Thoracic aorta (tissue), 2 donors: Measurements from ENCODE around the gene ANKFY1. TPM values are rescaled to one million over a fixed set of nuclear protein-coding genes. Genes with fewer than 3 reads are reported as not detected.

Experiments used
- ATAC-seq: fragments of 150-250 bp; one replicate; pipeline ENCODE4 v1.8.0; 2017; ENCODE audit warnings: low read depth; ENCODE audit not compliant: insufficient number of reproducible peaks, low FRiP score
- DNase-seq: peaks from one replicate; pipeline ENCODE4 v3.0.0-alpha.2; 2020; ENCODE audit warnings: low spot score
- H3K27ac ChIP-seq, 2 donors: fragments of 200-600 bp; sonication (generic); 1 replicate in 1 of 2; 2 replicates in 1 of 2; pipeline ENCODE4 v1.5.1; 2016; ENCODE audit warnings: mild to moderate bottlenecking in 2 of 2, moderate library complexity in 2 of 2
- H3K27me3 ChIP-seq: fragments of 200-600 bp; sonication (generic); replicated peaks from 2 replicates; pipeline ENCODE4 v1.6.0; 2016; ENCODE audit warnings: mild to moderate bottlenecking; ENCODE audit not compliant: insufficient read depth
- H3K36me3 ChIP-seq: fragments of 200-600 bp; sonication (generic); one replicate; pipeline ENCODE4 v1.5.1; 2016
- H3K4me1 ChIP-seq, 2 donors: fragments of 200-600 bp; sonication (generic); 1 replicate in 1 of 2; 2 replicates in 1 of 2; pipeline versions ENCODE4 v1.5.1 to v1.6.0; 2016; ENCODE audit warnings: low read depth in 2 of 2, mild to moderate bottlenecking in 1 of 2; ENCODE audit not compliant: control insufficient read depth in 1 of 2
- H3K4me3 ChIP-seq: fragments of 200-600 bp; sonication (generic); 2 replicates; pipeline ENCODE4 v1.5.1; 2016; ENCODE audit warnings: mild to moderate bottlenecking
- H3K9me3 ChIP-seq: fragments of 200-600 bp; sonication (generic); 2 replicates; pipeline ENCODE4 v1.5.1; 2016
- total RNA-seq, 2 donors: library from RNA; depleted of rRNA; stranded (reverse); fragments of >200 nt; gene quantifications; one replicate each; pipeline versions ENCODE4 v1.1.0 to v1.2.3, GENCODE V29; 2016
- TF ChIP-seq, protein P1 (sequence below): fragments of 200-600 bp; sonication (generic); IDR thresholded peaks from one replicate; pipeline ENCODE4 v1.5.1; 2019; ENCODE audit warnings: antibody characterized with exemption

The ANKFY1 gene
- total RNA-seq, 2 donors from 2014 or later: 36.8 to 40.4 TPM

DNA sequence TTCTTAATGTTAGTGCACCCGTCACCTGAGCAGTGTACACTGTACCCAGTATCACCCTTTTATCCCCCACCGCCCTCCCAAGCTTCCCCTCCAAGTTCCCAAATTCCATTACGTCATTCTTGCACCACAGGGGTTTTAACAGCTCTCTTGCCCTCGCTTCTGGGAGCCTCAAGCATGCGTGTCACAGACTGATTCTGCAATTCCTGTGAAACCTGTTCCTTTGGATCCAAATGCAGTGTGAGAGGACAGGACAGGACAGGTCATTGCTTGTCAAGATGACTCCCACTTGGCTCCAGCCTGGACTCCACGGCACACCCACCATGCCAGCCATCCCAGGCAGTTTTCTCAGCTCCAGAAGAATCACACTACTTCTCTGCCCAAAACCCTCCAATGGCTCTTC lies 76.7 kb downstream of the ANKFY1 start:
- TF ChIP-seq, protein P1, sequence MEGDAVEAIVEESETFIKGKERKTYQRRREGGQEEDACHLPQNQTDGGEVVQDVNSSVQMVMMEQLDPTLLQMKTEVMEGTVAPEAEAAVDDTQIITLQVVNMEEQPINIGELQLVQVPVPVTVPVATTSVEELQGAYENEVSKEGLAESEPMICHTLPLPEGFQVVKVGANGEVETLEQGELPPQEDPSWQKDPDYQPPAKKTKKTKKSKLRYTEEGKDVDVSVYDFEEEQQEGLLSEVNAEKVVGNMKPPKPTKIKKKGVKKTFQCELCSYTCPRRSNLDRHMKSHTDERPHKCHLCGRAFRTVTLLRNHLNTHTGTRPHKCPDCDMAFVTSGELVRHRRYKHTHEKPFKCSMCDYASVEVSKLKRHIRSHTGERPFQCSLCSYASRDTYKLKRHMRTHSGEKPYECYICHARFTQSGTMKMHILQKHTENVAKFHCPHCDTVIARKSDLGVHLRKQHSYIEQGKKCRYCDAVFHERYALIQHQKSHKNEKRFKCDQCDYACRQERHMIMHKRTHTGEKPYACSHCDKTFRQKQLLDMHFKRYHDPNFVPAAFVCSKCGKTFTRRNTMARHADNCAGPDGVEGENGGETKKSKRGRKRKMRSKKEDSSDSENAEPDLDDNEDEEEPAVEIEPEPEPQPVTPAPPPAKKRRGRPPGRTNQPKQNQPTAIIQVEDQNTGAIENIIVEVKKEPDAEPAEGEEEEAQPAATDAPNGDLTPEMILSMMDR: no peak
- no peak overlapping the region for H3K27ac ChIP-seq
- H3K4me1 ChIP-seq: peaks cover 4 to 12% of the 10 kb centered on the region in 2 donors
- DNase-seq (no peak), ATAC-seq (no peak)
- H3K9me3 ChIP-seq: no peaks in the 10 kb centered on the region
- peaks cover 22% of the 10 kb centered on the region for H3K36me3 ChIP-seq
- H3K4me3 ChIP-seq: no peak overlapping the region
- H3K27me3 ChIP-seq: no peaks in the 10 kb centered on the region

DNA sequence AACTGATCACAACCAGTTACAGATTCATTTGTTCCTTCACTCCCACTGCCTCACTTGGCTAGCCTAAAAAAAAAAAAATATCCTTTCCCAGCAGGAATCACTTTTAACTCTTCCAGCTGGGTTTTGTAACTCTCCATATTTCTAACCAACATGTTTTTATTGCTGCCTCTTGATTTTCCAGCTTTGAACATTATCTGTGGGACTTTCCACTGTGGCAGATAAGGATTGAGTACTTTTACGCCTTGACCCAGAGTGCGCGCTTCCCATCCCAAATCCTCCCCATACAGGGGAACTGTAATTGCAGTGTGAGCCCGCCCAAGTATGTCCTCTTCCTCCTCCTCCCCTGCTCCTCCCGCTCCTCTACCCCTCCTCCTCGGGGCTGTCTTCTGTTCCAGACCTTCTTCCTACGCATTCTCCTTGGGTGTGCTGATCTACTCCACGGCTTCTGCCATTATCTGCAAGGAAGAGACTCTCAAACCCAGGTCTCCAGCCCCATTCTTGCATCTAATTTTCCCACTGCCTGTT lies 77.4 kb downstream of the ANKFY1 start:
- no peaks in the 10 kb centered on the region for H3K27me3 ChIP-seq
- H3K4me1 ChIP-seq: peaks cover 4 to 12% of the 10 kb centered on the region in 2 donors
- DNase-seq (no peak), ATAC-seq (no peak)
- H3K27ac ChIP-seq: no peak overlapping the region
- peaks cover 28% of the 10 kb centered on the region for H3K36me3 ChIP-seq
- H3K4me3 ChIP-seq: no peak overlapping the region
- TF ChIP-seq, protein P1: no peak
- no peaks in the 10 kb centered on the region for H3K9me3 ChIP-seq

DNA sequence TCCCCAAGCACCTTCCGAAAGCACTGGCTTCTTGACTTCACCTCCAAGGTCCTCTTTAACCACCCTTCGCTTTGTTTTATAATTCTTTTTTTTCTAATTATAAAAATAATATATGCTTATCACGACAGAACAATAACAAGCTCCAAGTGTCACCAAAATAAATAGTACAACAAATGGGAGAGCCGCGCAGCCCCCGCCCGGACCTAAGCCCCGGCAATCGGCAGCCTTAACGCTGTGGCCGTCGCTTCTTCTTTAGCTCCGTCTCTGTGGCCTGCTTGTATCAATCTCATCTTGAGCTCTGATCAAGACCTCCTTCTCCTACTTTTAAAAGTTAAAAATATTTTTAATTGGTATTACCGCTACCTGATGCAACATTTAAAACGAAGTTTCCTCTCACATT lies 78.1 kb downstream of the ANKFY1 start:
- Histone ChIP-seq H3K4me3 (no peak overlapping the region), H3K9me3 (no peaks in the 10 kb centered on the region), H3K27me3 (no peaks in the 10 kb centered on the region), H3K36me3 (peaks cover 36% of the 10 kb centered on the region), H3K27ac (no peak overlapping the region), H3K4me1 (peaks cover 4 to 6% of the 10 kb centered on the region in 2 donors)
- ATAC-seq (no peak), DNase-seq (no peak)
- TF ChIP-seq, protein P1: no peak

DNA sequence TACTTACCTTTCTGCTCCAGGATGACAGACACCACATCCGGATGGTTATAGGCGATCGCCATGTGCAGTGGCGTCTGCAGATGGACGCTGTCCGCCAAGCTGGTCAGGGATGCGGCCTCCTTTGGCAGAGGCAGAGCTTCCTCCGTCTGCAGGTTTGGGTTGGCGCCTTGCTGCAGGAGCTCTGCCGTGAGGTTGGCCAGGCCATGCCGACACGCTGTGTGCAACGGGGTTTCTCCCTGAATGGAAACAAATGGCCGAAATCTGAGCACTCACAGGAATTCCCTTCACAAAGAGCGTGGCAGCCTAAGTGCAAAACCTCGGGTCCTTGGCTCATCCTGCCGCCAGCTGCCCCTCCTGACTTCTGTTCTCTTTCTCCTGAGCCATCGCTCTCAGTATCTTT lies 79.0 kb downstream of the ANKFY1 start:
- no peak for DNase-seq
- Histone ChIP-seq H3K4me3 (no peak overlapping the region), H3K27me3 (no peaks in the 10 kb centered on the region), H3K9me3 (no peaks in the 10 kb centered on the region), H3K4me1 (peaks cover under 1% of the 10 kb centered on the region in 2 donors), H3K36me3 (peaks cover 40% of the 10 kb centered on the region), H3K27ac (no peak overlapping the region)
- ATAC-seq: no peak
- TF ChIP-seq, protein P1: no peak

DNA sequence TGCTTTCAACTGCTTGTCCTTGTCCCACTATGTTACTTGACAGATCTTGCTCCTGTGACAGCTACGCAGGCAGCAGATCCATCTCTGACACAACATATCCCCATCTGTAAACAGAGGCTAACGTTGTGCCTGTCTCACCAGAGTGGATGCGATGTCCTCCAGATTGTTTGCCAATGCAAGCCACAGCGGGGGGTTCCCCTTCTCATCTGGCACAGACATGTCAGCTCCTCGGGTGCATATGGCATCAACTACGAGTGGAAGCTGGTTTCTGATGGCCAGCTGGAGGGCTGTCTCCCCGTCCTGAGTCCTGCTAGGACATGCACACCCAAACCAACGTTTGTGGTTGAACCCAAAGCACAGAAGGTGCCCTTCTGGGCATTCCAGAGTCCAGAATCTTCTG lies 81.7 kb downstream of the ANKFY1 start:
- H3K27me3 ChIP-seq: no peaks in the 10 kb centered on the region
- ATAC-seq (no peak), DNase-seq (no peak)
- H3K4me3 ChIP-seq: no peak overlapping the region
- H3K4me1 ChIP-seq: no peaks in the 10 kb centered on the region
- peaks cover 63% of the 10 kb centered on the region for H3K36me3 ChIP-seq
- H3K9me3 ChIP-seq: no peaks in the 10 kb centered on the region
- TF ChIP-seq, protein P1: no peak
- no peak overlapping the region for H3K27ac ChIP-seq
